Activated T-helper 9 cell treated with anti-CD3 and anti-CD28 coated beads, Interleukin-2, amount 50 U/mL, for 16 hours (primary cell): ENCODE measurements around the gene MAGI2.
"Not testable (repeated sequence)": the region's sequence is repeated elsewhere in the genome, so short reads cannot be mapped to it uniquely, and the experiment has no call there.

Source experiments
- DNase-seq: peaks from one replicate; pipeline ENCODE4 v3.0.0-alpha.2; 2020; ENCODE audit warnings: low read depth

Gene MAGI2

DNA sequence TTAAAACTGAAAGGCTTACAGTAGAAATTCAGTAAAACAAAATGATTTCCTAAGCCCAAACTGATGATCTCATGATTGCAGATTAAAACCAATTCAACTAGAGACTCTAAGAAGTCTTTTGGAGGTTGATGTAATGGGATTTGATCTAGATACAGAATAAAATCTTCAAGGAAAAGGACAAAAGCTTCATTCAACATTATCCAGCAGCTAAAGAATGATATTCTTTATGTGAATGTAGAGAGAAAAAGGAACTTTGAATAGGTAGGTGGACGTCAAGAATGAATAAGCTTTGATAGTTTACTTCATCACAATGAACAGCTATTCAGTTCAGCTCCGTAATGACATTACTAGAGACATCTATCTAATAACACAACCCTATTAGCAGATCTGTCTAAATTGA, 910.5 kb downstream of the MAGI2 start:
- no peak for DNase-seq

DNA sequence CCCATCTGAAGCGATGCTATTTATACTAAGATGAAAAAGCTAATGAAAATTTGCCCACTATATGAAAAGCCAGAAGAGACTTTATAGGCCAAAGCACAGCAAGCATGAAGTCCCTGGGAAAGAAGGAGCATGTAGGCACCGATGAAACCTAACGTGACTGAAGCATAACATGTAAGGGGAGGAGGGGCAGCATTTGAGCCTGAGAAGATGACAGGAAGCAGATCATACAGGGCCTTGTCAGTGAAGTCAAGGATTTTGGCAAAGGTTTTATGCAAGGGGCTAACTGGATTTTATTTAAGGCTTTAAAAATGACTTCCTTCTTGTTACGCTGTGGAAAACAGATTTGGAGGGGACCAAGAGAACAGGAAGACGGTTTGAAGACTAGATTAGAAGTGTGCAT, 910.9 kb downstream of the MAGI2 start:
- no peak for DNase-seq

DNA sequence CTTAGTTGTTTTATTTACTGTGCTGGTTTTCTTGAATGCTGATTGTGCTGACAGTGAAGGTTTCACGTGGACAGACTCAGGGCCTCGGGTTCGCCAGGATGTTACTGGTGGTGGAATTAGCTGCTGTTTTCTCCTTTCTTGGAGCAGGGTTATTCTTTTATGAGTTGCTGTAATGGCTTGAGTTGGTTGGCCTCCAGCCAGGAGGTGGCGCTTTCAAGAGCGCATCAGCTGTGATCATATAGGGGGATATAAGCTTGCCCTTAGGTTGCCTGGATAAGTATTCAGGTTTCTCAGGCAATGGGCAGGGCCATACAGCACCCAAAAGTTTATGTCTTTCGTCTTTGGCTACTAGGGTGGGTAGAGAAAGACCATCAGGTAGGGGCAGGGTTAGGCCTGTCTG, 913.6 kb downstream of the MAGI2 start:
- no peak for DNase-seq

GRCh38 chr7:78535655-78536054, 917.8 kb downstream of the MAGI2 start:
- no peak for DNase-seq

GRCh38 chr7:78530351-78530750, 923.1 kb downstream of the MAGI2 start:
- DNase-seq = no peak

GRCh38 chr7:78529392-78529791, 924.1 kb downstream of the MAGI2 start:
- no peak for DNase-seq

GRCh38 chr7:78528964-78529363, 924.5 kb downstream of the MAGI2 start:
- DNase-seq = no peak

DNA sequence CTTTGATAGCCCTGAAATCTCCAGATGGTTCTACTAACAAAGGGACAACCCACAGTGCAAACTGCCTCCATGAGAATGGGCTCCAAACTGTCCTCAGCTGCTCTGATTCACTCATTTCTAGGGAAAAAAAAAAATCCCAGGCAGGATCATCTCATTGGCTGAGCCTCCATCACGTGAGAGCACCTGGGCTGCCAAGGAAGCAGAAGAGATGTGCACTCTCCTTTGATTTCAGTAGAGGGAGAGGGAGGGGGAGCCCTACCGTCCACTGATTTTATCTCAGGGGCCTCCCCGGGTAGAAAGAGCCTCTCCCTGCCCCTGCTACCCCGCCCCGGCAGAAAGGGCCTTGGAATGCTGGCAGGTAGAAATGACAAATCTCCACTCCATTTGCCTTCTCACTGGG, 929.5 kb downstream of the MAGI2 start:
- no peak for DNase-seq

GRCh38 chr7:78521961-78522360, 931.5 kb downstream of the MAGI2 start:
- DNase-seq = no peak

DNA sequence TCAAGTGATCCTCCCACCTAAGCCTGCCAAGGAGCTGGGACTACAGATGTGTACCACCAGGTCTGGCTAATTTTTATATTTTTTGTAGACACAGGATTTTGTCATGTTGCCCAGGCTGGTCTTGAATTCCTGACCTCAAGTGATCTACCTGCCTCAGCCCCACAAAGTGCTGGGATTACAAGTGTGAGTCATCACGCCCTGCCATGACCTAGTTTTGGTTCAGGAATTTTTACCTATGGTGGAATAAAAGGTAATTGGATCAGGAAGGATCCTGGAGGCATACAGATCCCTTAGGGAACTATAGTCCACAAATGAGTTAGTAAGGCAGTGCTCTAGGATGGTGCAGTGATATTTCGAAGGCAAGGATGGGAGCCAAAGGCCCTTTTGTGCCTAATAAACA, 937.0 kb downstream of the MAGI2 start:
- no peak for DNase-seq

DNA sequence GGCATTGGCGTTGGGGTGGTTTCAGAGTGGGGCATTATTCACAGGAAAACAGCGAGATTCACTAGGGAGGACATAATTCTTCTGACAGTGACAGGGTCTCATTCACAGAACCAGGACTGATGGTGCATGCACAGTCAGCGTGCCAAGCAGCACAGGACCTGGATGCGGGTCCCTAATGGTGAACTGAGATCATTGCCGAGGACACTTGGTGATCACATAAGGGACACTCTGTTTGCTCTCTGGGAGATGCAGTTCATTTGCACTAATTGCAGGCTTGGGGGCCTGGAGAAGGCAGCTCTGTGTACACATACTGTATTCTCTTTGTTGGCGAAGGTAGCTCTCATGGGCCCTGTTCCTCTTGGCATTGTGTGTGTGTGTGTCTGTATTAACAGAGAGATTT, 938.8 kb downstream of the MAGI2 start:
- DNase-seq = no peak

DNA sequence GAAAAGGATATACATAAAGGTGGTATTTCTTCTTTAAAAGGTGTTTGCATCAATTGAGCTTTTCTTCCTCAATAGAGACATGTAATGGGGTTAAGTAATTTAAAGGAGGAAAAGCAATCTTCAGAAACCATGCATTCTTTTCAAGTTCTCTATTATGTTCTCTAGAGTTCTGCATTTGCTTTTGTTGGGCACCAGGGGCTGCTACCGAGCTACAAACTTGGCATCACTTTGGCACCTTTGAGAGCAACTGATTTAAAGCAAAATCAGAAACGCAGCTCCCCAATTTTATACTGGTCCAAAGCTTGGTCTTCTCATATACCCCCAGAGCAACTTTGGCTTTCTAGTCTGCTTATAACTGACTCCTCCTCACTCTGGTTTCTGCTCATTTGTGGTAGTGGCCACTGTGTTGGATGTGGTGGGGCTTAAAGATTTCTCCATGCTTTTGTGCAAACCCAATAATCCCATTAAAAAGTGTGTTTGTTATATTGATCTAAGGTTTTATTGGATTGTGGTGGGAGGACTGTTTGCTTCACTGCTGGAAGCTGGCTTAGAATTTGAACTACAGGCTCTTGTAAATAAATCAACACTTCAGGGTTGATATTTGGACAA, 942.8 kb downstream of the MAGI2 start:
- DNase-seq = no peak

GRCh38 chr7:78503301-78503700, 950.2 kb downstream of the MAGI2 start:
- DNase-seq = not testable (repeated sequence)

DNA sequence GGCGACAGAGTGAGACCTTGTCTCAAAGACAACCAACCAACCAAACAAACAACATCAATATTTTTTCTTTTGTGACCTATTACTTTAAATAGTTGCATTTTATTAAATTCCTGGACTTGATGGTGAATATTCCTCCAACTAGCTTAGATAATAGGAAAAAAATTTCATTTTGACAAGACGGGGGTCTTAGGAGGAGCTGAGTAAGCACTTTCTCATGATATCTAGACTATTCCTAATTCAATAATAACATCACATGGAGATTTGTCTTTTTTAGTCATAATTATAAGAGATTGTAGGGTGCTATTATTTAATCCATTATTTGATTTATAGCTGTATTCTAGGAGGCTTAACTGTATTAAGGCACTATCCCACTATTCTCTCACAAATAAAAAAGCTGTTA, 952.4 kb downstream of the MAGI2 start:
- DNase-seq = no peak

DNA sequence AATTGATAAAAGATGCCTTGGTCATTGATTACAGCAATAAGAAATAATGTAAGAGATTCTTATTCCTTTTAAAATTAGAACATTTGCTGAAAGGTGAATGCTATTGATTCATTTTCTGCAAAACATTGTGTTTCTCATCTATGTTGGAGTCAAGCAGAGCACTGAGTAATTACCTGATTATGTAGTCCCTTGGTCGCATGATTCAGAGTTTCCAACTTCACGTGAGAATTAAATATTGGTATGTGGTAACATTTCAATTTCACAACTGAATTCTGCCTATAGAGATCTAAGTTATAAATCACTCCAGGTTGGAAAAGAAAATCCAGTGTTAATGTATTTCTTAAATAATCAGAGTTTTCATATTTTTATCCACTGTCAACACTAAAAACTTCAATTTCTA, 953.5 kb downstream of the MAGI2 start:
- no peak for DNase-seq

DNA sequence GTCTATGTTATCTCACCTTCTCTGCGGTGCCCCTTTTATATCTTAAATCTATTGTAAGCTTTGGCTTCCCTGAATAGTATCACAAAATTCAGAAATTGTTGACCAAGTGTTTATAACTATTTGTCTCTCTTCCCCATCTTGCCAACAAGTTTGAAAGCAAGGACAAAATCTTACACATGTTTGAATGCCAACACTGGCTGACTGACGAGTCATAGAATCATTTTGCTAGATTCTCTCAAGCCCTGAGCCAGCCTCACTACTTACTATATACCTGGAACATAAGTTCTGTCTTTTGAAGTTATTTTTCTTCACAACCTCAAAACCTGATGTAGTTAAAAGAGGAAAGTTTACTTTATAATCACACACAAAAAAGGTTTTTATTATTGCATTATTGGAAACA, 954.2 kb downstream of the MAGI2 start:
- no peak for DNase-seq

DNA sequence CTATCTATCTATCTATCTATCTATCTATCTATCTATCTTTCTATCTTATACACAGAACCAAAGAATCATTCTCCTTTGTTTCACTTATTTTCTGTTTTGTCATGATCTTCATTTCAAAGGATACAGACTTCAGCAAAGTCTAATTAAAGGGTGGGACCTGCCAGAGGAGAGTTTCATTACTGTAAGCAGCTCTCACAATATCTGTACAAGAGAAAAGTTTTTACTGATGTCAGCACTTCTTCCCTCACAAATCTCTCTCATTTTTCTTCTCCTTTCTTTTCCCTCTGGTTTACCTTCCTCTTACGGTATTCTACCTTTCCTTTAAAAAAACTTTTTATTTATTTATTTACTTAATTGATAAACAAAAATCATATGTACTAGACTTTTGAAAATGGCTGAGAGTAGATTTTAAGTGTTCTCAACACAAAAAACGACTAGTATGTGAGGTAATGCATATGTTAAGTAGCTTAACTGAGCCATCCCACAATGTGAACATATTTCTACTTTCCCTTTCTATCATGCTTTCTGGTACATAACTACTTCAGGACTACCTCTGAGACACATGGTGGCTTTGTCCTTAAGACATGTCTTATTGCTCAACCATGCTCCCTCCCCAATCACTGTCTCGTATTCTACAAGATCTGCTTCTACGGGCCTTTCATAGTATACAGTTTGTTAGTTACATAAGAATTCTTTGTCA, 955.6 kb downstream of the MAGI2 start:
- no peak for DNase-seq

- no peak for DNase-seq
Measured at GRCh38 chr7:78496096-78496630, 957.3 kb downstream of the MAGI2 start.

GRCh38 chr7:78493401-78493800, 960.1 kb downstream of the MAGI2 start:
- no peak for DNase-seq

DNA sequence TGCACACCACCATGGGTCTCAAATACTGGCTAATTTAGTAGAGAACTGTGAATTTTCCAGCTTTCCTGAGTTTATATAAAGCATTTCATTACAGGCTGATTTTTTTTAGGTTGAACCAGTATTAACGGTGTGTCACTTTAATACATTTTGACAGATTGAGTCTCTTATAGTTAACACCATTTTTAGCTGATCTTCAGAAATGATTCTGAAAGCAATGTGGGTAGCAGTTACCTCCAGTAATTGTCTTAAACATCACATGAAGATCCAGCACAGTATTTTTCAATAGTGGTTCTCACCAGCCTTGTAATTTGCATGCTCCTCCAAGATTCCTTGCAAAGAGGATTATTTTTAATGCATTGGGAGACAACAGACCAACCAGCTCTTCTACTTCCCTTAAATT, 961.3 kb downstream of the MAGI2 start:
- no peak for DNase-seq

- no peak for DNase-seq
Measured at GRCh38 chr7:78490524-78490923, 962.9 kb downstream of the MAGI2 start.

DNA sequence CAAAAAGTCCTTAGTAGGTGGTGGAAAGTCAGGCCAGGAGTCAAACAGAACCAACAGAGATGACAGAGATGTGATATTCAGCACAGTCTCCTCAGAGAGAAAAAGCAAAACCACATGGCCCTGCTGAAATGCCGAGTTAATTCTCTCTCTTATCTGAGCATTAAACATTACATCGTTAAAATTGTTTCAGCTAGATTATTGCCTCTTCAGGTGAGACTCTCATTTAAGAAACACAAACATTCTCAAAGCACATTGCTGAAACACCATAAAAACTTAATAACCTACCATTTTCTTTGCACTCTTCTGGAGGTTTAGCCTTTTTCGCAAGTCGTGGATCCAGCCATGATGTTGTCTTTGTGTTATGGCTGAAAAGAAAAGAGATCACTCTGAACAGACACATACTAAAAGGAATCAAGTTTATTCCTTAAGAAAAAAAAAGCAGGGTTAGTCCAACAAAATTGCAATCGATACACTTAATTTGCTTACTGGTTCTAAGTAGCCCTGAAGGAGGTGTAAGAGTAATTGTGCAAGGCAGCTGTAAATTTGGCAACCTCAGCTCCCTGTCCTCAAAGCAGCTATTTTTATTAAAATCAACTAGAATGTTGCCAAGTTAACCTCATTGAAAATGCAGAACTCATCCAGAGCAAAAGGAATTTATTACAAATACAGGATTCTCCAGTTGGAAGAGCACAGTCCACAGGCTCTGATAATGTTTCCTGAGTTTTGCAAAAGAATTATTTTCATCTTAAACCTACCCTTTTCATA, 963.8 kb downstream of the MAGI2 start:
- no peak for DNase-seq

DNA sequence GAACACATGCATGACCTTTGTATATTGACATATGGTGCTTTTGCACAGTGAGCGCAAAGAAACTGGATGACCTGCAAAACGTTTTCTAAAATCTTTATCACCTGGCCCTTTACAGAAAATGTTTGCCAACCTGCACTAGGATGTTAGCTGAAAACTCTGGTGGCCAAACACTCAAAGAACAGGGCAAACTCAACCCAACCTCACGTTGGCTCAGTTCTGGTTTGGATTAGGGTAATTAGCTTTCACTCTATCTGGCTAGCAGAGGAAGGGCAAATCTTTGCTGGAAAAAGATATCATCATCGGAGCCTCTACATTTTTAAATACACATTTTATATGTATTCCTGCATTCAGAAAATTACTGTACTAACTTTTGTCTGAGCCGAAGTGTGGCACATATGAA, 966.0 kb downstream of the MAGI2 start:
- no peak for DNase-seq
